ENCODE results near the gene TRAK1. TPM values are rescaled to one million over a fixed set of nuclear protein-coding genes. Genes with fewer than 3 reads are reported as not detected.

Gene TRAK1
- polyA plus RNA-seq, 1 donor from 2014 or later = 24.6 TPM

DNA sequence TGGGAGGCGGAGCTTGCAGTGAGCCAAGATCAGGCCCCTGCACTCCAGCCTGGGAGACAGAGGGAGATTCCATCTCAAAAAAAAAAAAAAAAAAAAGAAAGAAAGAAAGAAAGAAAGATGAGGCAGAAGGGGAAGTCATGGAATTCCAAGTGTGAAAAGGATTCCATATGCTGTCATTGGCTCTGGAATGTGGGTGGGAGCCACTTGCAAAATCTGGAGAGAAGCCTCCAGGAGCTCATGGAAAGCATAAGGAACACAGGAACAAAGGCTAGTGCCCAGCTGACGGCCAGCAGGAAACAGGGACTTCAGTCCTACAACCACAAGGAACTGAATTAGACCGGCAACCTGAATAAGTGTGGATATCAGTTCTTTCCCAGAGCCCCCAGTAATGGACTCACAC, 12.5 kb upstream of the TRAK1 start:
- peaks cover 0 to 4% (median 0%) of the 10 kb centered on the region in 3 donors for H3K9me3 Mint-ChIP-seq
- peak overlapping the region in 2 of 3 donors; percentile 79 to 83 for H3K27ac Mint-ChIP-seq
- peaks cover 58 to 70% (median 70%) of the 10 kb centered on the region in 3 donors for H3K4me1 Mint-ChIP-seq
- no peaks in the 10 kb centered on the region for H3K27me3 Mint-ChIP-seq
- peak overlapping the region in 1 of 4 donors; percentile 65 for H3K4me3 Mint-ChIP-seq
- peaks cover 3% of the 10 kb centered on the region for H3K36me3 Mint-ChIP-seq

DNA sequence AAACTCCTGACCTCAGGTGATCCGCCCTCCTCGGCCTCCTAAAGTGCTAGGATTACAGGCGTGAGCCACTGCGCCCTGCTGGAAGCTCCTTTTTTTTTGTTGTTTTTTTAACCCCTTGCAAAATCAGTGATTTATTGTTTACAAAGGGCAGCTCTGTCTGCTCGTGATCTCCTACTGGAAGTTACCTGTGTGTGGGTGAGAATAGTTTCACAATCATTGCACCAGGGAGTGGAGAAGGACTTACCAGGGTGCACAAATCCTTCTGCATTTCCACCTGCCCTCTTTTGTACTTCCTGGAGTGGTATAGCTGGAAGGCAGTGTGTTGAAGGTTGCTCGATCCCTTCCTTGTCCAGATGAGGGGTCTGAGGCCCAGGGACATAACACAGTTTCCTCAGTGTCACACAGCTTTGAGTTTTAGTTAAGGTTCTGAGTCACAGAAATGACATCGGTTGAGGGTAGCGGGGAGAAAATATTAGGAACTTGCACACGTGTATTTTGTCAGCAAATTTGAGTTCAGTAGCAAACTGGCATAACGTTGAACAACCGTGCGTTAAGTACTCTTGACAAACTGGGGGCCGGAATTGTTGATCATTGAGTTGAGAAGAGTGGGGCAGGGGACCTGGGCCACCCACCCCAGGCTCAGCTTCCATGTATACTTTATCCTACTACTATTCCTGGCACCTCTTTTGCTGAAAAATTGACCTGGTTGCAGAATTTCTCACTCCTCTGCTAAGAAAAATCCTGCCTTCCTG, 11.3 kb upstream of the TRAK1 start:
- peak overlapping the region; percentile 79 to 93 (median 82) for H3K27ac Mint-ChIP-seq
- peak overlapping the region; percentile 5 to 86 (median 63) for H3K4me3 Mint-ChIP-seq
- peaks cover 53 to 67% (median 64%) of the 10 kb centered on the region in 3 donors for H3K4me1 Mint-ChIP-seq
- peaks cover 1% of the 10 kb centered on the region for H3K36me3 Mint-ChIP-seq
- H3K9me3 Mint-ChIP-seq = peaks cover 0 to 4% (median 0%) of the 10 kb centered on the region in 3 donors
- no peaks in the 10 kb centered on the region for H3K27me3 Mint-ChIP-seq

DNA sequence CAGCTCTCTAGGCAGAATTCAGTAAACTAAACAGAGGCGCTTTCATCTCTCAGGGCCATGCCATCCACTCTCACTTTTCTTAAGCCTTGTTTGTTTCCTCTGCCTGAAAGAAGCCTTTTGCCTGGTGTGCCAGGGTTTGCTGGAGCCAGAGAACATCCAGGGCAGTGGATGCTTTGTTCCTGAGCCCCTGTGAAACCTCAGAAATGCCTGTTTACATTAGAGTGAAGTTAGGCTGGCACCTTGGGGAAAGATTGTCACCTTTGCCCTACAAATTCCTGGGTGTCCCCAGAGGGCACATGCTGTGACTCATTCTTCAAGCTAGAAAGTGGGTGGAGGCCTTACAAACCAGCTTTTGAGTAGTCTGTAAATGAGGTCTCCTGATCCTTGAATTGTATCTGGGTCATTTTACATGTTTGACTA, 10.7 kb upstream of the TRAK1 start:
- Mint-ChIP-seq H3K4me1 (peaks cover 56 to 67% (median 64%) of the 10 kb centered on the region in 3 donors), H3K27me3 (no peaks in the 10 kb centered on the region), H3K9me3 (peaks cover 0 to 4% (median 0%) of the 10 kb centered on the region in 3 donors), H3K27ac (peak overlapping the region; percentile 79 to 93 (median 82)), H3K4me3 (peak overlapping the region in 3 of 4 donors; percentile 41 to 86 (median 85)), H3K36me3 (peaks cover 1% of the 10 kb centered on the region)

DNA sequence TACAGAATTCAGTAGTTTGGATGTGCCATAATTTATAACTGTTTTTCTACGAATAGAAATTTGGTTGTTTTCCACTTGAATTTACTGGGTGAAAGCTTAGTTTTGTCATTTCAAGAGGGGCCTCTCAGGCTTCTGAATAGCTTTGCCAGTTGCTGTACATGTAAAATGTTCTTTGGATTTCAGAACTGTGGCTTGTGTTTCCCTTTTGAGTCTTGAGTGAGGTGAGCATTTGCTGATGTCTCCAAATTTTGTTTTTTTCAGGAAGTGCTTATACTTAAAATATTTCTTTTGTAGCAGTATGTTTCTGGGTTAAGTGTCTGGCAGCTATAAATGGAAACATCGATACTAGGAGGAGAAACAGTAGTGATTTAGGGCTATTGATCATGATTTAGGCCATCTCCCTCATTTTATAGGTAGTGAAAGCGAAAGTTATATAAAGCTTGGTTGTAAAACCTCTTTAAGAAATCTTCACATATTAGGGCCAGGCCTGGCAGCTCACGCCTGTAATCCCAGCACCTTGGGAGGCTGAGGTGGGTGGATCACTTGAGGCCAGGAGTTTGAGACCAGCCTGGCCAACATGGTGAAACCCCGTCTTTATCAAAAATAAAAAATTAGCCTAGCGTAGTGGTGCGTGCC, 9.2 kb upstream of the TRAK1 start:
- Mint-ChIP-seq H3K9me3 (peaks cover 0 to under 1% (median 0%) of the 10 kb centered on the region in 3 donors), H3K4me1 (peaks cover 63 to 69% (median 67%) of the 10 kb centered on the region in 3 donors), H3K27ac (peak overlapping the region; percentile 79 to 89 (median 82)), H3K4me3 (peak overlapping the region; percentile 18 to 90 (median 47)), H3K27me3 (no peaks in the 10 kb centered on the region), H3K36me3 (peaks cover 1% of the 10 kb centered on the region)

DNA sequence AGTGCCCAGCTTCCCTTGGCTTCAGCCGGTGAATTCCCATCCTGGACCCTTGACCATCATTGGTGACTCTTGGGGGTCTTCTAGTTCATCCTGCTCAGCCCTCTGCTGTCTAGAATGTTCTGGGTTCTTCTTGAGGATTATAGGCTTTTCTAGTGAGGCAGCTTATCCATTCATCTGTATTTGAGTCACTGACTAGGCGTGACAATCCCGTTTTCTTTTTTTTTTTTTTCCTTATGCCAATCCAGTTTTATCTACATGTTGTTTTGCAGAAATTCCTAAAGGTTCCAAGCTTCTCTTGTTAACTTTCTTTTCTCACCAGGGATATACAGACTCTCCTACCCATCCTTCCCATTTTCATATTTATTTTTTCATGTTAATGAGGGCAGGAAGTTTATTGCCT, 6.6 kb upstream of the TRAK1 start:
- peaks cover 59 to 69% (median 60%) of the 10 kb centered on the region in 3 donors for H3K4me1 Mint-ChIP-seq
- peak overlapping the region in 1 of 4 donors; percentile 69 for H3K4me3 Mint-ChIP-seq
- peak overlapping the region in 1 of 3 donors; percentile 37 for H3K27ac Mint-ChIP-seq
- no peaks in the 10 kb centered on the region for H3K27me3 Mint-ChIP-seq
- peaks cover 9% of the 10 kb centered on the region for H3K36me3 Mint-ChIP-seq
- no peaks in the 10 kb centered on the region for H3K9me3 Mint-ChIP-seq

DNA sequence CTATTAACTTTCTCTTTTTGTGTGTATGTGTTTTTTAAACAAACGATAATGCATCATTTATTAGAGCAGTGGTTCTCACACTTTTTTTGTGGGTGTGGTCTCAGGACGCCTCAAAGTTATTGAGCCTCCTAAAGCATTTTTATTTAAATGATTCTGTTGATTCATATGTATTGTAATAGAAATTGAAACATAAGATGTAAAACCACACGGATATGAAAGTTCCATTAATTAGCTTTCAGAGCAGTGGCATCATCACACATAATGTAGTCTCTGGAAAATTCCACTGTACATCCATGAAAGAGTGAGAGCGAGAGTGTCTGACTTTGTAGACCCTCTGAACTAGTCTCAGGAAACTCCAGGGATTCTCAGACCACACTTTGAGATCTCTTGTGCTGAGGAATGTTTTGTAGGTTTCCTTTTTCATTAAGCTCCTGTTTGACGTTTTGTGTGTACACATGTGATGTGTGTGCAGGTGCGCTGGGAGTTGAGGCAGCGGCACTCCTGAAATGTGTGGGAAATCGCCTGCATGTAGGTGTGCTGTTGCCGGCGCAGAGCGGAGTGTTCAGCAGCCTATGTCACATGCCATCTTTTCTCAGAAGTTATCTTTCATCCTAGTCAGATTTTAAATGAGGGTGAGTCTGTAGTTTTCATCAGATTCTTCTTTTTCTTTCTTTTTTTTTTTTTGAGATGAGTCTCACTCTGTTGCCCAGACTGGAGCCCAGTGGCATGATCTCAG, 5.3 kb upstream of the TRAK1 start:
- Mint-ChIP-seq H3K4me1 (peaks cover 52 to 65% (median 56%) of the 10 kb centered on the region in 3 donors), H3K27me3 (no peaks in the 10 kb centered on the region), H3K4me3 (peak overlapping the region in 2 of 4 donors; percentile 73 to 85), H3K9me3 (no peaks in the 10 kb centered on the region), H3K36me3 (peaks cover 17% of the 10 kb centered on the region), H3K27ac (peak overlapping the region; percentile 16 to 73 (median 69))

DNA sequence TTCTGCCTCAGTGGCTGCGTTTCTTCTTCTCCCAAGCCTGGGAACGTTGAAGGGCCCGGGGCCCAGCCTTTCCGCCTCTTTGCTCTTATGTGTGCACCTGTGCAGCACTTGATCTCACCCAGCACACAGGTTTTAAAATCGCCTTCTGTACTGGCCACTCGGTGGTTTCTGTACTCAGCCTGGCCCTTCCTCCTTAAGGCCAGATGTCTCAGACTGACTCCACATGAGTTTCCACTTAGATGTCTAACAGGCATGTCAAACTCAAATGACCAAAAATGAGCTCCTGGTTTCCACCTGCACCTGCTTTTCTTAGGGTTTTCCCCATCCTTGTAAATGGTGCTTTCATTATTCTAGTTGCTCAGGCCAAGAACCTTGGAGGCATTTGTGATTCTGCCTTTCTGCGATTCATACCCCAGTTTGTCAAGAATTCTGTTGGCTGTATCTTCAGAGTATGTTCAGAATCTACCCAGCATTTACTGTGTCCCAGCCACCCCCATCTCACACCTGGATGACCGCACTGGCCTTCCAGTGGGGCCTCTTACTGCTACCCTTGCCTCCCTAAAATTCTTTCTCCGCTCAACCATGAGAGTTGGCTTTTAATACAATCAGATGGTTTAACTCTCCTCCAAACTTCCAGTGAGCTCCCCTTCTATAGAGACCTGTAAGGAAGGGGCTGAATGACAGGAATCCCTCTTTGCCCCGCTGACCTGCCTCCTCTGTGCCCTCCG, 2.2 kb upstream of the TRAK1 start:
- no peaks in the 10 kb centered on the region for H3K27me3 Mint-ChIP-seq
- H3K36me3 Mint-ChIP-seq = peaks cover 26% of the 10 kb centered on the region
- peaks cover 46 to 57% (median 52%) of the 10 kb centered on the region in 3 donors for H3K4me1 Mint-ChIP-seq
- H3K9me3 Mint-ChIP-seq = peaks cover 0 to 6% (median 0%) of the 10 kb centered on the region in 3 donors
- peak overlapping the region in 1 of 4 donors; percentile 14 for H3K4me3 Mint-ChIP-seq
- H3K27ac Mint-ChIP-seq = peak overlapping the region in 2 of 3 donors; percentile 32 to 68

DNA sequence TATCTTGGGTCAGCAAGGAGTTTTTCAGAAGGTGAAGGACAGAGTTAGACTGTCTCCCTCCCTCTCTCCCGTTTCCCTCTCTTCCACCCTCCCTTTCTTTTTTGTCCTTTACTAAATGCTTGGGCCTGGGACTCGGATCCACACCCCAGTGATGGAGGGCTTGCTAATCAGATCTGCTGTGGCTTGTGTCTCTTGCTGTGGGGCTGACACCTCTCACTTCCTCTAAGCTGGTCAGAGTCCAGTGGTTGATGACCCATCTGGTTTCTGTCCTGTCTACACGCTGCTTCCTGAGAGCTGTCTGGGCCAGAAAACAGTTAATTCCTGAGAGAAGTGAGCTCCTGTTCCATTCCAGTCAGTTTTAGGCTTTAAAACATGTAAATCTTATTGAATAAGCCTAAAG, 849 bp downstream of the TRAK1 start:
- peak overlapping the region in 2 of 4 donors; percentile 51 to 72 for H3K4me3 Mint-ChIP-seq
- H3K4me1 Mint-ChIP-seq = peaks cover 40 to 56% (median 53%) of the 10 kb centered on the region in 3 donors
- peaks cover 0 to 6% (median 0%) of the 10 kb centered on the region in 3 donors for H3K9me3 Mint-ChIP-seq
- no peaks in the 10 kb centered on the region for H3K27me3 Mint-ChIP-seq
- H3K27ac Mint-ChIP-seq = peak overlapping the region in 2 of 3 donors; percentile 47 to 60
- peaks cover 26% of the 10 kb centered on the region for H3K36me3 Mint-ChIP-seq

DNA sequence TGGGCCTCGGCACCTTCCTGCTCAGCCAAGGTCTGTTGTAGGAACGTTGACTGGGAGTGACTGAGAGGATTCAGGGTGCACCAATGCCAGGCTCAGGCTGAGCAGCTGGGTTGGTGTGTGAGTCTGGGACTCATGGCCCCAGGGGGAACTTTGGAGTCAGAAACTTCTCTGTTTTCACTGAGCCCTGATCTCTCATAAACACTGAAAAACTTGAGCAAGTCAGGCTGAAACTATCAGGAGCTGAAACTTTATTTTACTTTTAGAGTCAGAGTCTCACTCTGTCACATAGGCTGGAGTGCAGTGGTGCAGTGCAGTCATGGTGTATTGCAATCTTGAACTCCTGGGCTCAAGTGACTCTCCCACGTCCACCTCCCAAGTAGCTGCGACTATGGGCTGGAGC, 3.0 kb downstream of the TRAK1 start:
- H3K4me1 Mint-ChIP-seq = peaks cover 43 to 52% (median 50%) of the 10 kb centered on the region in 3 donors

DNA sequence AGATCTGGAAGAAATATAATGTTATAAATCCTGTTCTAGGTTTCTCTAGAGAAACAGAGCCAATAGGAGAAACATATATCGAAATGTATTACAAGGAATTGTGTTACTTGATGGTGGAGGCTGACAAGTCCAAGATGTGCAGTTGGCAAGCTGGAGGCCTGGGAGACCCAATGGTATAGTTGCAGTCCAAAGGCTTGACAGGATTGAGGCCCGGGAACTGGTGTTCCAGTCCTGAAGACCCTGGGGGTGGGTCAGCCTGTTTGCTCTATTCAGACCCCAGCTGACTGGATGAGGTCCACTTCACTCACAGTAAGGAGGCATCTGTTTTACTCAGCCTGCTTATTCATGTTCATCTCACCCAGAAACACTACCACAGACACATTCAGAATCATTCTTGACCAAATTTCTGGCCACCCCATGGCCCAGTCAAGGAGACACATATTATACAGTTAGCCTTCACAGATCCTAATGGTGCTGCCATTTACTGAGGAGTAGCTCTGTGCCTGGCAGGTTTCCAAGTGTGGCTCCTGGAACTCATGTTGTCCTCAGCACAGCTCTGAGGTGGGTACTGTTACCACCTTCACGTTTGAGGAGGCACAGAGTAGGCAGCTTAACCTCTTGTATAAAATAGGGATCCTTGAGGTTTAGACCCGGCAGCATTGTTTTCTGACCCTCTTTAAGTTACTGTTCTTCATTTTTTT, 3.7 kb downstream of the TRAK1 start:
- peak overlapping the region in 1 of 4 donors; percentile 65 for H3K4me3 Mint-ChIP-seq
- H3K27me3 Mint-ChIP-seq = no peaks in the 10 kb centered on the region
- peaks cover 19% of the 10 kb centered on the region for H3K36me3 Mint-ChIP-seq
- peak overlapping the region; percentile 76 to 80 (median 77) for H3K27ac Mint-ChIP-seq
- peaks cover 0 to 6% (median 0%) of the 10 kb centered on the region in 3 donors for H3K9me3 Mint-ChIP-seq
- H3K4me1 Mint-ChIP-seq = peaks cover 48 to 54% (median 49%) of the 10 kb centered on the region in 3 donors

More for the DNA sequence above, 3.0 kb downstream of the TRAK1 start:
- Mint-ChIP-seq H3K27me3 (no peaks in the 10 kb centered on the region), H3K36me3 (peaks cover 21% of the 10 kb centered on the region), H3K4me3 (peak overlapping the region in 2 of 4 donors; percentile 40 to 65), H3K27ac (peak overlapping the region; percentile 46 to 77 (median 76)), H3K9me3 (peaks cover 0 to 6% (median 0%) of the 10 kb centered on the region in 3 donors)

DNA sequence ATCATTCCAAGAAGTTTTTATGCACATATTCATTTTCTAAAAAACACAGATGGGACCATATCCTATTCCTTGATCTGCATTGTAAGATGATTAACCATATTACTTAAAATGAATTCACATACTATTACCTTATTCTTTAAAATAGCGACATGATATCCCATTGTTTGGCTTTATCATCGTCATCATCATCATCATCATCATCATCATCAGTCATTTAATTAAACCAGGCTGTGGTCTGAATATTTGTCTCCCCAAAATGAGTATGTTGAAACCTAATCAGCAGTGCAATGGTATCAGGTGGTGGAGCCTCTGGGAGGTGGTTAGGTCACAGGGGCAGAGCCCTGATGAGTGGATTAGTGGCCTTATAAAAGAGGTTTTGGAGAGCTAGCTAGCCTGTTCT, 4.4 kb downstream of the TRAK1 start:
- no peaks in the 10 kb centered on the region for H3K27me3 Mint-ChIP-seq
- peak overlapping the region in 2 of 3 donors; percentile 76 to 80 for H3K27ac Mint-ChIP-seq

DNA sequence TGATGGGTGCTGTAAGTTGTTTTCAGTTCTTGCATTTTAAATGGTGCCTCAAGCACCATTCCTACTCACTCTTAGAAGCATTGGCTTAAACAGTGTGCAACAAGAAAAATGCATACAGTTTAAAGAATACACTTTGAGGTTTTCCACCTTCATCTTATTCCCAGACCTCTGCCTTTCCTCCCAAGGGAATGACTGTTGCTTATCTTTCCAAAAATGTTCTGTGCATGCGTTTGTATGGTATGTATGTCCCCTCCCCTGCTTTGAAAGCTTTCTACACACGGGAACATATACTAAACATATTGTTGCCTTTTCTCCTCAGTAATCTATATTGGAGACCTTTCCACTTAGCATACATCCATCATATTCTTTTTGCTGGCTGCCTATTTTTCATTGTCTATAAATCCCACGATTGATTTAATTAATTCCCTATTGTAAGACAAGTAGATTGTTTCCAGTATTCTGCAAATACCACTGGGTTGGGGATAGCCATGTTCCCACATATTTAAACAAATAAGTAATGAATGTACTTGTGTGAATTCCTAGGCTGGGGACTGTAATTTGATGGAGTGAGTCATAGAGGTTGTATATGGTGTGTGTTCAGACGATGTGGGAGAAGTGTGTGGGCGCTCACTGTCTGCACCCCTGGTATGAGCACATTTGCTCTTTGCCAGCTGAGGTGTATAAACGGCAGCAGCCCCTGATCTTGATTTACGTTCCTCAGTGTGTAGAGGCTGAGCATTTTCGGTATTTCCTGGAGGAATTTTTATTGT, 5.8 kb downstream of the TRAK1 start:
- Mint-ChIP-seq H3K27me3 (no peaks in the 10 kb centered on the region), H3K4me1 (peaks cover 37 to 39% (median 39%) of the 10 kb centered on the region in 3 donors), H3K4me3 (no peak overlapping the region), H3K27ac (peak overlapping the region in 2 of 3 donors; percentile 80 to 94), H3K9me3 (peaks cover 0 to 5% (median 0%) of the 10 kb centered on the region in 3 donors), H3K36me3 (peaks cover 3% of the 10 kb centered on the region)

More for the DNA sequence above, 4.4 kb downstream of the TRAK1 start:
- Mint-ChIP-seq H3K9me3 (peaks cover 0 to 6% (median 0%) of the 10 kb centered on the region in 3 donors), H3K4me1 (peaks cover 47 to 51% (median 48%) of the 10 kb centered on the region in 3 donors), H3K36me3 (peaks cover 13% of the 10 kb centered on the region), H3K4me3 (no peak overlapping the region)

DNA sequence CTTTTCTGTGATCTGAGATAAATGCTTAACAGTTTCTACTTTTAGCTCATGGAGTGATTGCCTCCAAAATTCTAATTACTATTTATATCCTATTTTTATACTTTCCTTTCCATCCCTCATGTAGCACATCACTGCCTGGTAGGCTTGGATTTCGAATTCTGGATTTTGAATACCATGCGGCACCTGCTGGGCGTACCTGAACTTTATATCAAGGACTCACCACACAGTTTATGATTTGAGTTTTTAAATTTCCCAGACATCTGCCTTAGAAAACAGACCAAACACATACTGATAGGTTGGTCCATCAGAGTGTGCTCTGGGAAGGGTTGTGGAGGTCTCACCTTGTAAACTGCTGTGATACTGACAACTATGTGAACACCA, 6.4 kb downstream of the TRAK1 start:
- Mint-ChIP-seq H3K36me3 (peaks cover 2% of the 10 kb centered on the region), H3K27ac (peak overlapping the region; percentile 7 to 80 (median 56)), H3K4me3 (no peak overlapping the region), H3K27me3 (no peaks in the 10 kb centered on the region), H3K9me3 (no peaks in the 10 kb centered on the region), H3K4me1 (peaks cover 32 to 36% (median 34%) of the 10 kb centered on the region in 3 donors)

Data from IgD-negative memory B cell (primary cell).